ENCODE measurements around the gene MYH1.

DNA sequence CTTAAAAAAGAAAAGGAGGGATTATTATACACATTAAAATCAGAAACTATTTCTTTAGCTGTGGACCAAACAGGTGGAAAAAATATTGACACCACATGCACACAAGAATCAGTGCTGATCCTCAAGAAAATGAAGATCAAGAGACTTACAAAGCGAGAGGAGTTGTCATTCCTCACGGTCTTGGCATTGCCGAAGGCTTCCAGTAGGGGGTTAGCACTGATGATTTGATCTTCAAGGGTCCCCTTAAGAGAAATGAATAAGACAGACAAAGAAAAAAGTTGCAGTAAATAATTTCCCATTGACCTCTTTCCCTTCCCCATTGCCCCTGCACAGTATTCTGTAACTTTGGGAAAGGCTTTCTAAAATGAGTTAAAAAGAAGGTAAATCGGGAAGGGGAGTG, 54.9 kb downstream of the MYH1 start:
- TF ChIP-seq POLR2A (IDR thresholded peaks at IDR 0.05) (no peak), POLR2AphosphoS5 (IDR thresholded peaks at IDR 0.05) (no peak)
- TF ChIP-seq, protein P1, sequence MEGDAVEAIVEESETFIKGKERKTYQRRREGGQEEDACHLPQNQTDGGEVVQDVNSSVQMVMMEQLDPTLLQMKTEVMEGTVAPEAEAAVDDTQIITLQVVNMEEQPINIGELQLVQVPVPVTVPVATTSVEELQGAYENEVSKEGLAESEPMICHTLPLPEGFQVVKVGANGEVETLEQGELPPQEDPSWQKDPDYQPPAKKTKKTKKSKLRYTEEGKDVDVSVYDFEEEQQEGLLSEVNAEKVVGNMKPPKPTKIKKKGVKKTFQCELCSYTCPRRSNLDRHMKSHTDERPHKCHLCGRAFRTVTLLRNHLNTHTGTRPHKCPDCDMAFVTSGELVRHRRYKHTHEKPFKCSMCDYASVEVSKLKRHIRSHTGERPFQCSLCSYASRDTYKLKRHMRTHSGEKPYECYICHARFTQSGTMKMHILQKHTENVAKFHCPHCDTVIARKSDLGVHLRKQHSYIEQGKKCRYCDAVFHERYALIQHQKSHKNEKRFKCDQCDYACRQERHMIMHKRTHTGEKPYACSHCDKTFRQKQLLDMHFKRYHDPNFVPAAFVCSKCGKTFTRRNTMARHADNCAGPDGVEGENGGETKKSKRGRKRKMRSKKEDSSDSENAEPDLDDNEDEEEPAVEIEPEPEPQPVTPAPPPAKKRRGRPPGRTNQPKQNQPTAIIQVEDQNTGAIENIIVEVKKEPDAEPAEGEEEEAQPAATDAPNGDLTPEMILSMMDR (IDR thresholded peaks at IDR 0.05): no peak

Data from sigmoid colon (tissue), 4 donors.